ENCODE results near the gene UTP20. TPM values are rescaled to one million over a fixed set of nuclear protein-coding genes. Genes with fewer than 3 reads are reported as not detected.
A peak's percentile ranks its signal among the peaks of the same experiment; 100 is the strongest.

Gene UTP20
- total RNA-seq: 21.5 and 23.1 TPM in 2 replicates
- 3.4 and 4.6 TPM in 2 replicates for polyA plus RNA-seq
- polyA plus RNA-seq (2011; cell fraction: cytosol; rRNA removed): 6.2 and 6.7 TPM in 2 replicates
- 11.9 and 16.8 TPM in 2 replicates for polyA plus RNA-seq (2011; cell fraction: nucleus; rRNA removed)
- polyA plus RNA-seq (2012): 11.6 and 17.9 TPM in 2 replicates
- polyA minus RNA-seq: 18.1 and 21.8 TPM in 2 replicates
- polyA minus RNA-seq (2011; cell fraction: cytosol; rRNA and poly(A)+ RNA removed): 16.5 TPM
- 21.7 and 35.0 TPM in 2 replicates for polyA minus RNA-seq (2011; cell fraction: nucleus; rRNA and poly(A)+ RNA removed)
- percentile 73 among the genes with signal in this experiment for Bru-seq, nascent RNA
- BruChase-seq, experiment 1, labeled RNA remaining after a 6-hour chase: percentile 77 among the genes with signal in this experiment
- percentile 74 among the genes with signal in this experiment for BruChase-seq, experiment 2, labeled RNA remaining after a 2-hour chase
- long read RNA-seq, full-length matches to known transcripts: 2 of 10 reads
- long read RNA-seq, partial matches to known transcripts: 7 of 10 reads
- long read RNA-seq, other reads (novel, unspliced or antisense): 1 of 10 reads

DNA sequence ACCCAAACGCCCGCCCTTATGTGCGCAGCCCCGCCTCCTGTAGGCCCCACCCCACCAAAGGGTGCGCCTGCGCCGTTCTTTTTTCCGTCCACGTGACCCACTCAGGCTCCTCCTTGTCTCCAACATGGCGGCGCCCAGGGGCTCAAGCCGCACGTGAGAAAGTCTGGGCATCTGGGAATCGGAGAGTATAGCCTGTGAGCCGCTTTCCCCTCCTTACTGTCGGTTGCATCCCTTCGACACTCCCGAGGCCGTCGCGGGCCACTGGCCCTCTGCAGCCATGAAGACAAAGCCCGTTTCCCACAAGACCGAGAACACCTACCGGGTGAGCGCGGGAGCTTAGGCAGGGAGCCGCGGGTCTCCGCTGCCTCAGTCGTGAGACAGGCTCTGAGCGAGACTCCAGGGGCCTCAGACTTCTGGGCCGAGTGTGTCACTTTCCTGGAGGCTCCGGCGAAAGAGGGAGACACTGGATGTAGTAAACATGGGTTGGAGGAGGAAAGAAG is at the start of gene UTP20:
Gene UTP20 (plus strand): TSS at position 100 of the 500 bp plus-strand sequence. CDS start 178 bp downstream, at position 278.
- BruUV-seq (replicated peaks): TSS peak; percentile 55
- peak within 1 kb of the TSS; percentile 87 for H3K9ac ChIP-seq (replicated peaks; ENCODE audit: extremely low read depth, insufficient read depth, low read length)
- peak within 1 kb of the TSS; percentile 59 for H3K27ac ChIP-seq (ENCODE audit: insufficient read depth, low read depth, low read length)
- no peaks in the 10 kb centered on the region for H4K20me1 ChIP-seq (replicated peaks; ENCODE audit: control insufficient read depth, extremely low read depth, insufficient read depth, low read length)
- TF ChIP-seq POLR2A (IDR thresholded peaks at IDR 0.05; ENCODE audit: low read depth, low read length): peak; percentile 61
- no peak for TF ChIP-seq EZH2 (IDR thresholded peaks at IDR 0.05; ENCODE audit: borderline replicate concordance, low read depth, low read length, severe bottlenecking)
- TF ChIP-seq POLR2AphosphoS5 (IDR thresholded peaks at IDR 0.05; ENCODE audit: insufficient read depth, low read depth, low read length): peak; percentile 51
- TF ChIP-seq, protein P1, sequence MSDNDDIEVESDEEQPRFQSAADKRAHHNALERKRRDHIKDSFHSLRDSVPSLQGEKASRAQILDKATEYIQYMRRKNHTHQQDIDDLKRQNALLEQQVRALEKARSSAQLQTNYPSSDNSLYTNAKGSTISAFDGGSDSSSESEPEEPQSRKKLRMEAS (IDR thresholded peaks at IDR 0.05; ENCODE audit: insufficient read depth, insufficient read length): peak; percentile 99
- peak within 1 kb of the TSS; percentile 98 for H3K4me2 ChIP-seq (ENCODE audit: insufficient read depth, low read length)
- H3K9me1 ChIP-seq (replicated peaks; ENCODE audit: control insufficient read depth, extremely low read depth, insufficient read depth, low read length): no peaks in the 10 kb centered on the region
- H3K36me3 ChIP-seq (ENCODE audit: control insufficient read depth in 2 of 2, extremely low read depth in 1 of 2, insufficient read depth in 2 of 2, low read length in 2 of 2): no peaks in the 10 kb centered on the region
- dilution Hi-C loops (cut with MboI; ENCODE audit: extremely low pct_ligation_motif_present, low sequenced_read_pairs) (no loop called here), intact Hi-C loops (cut with micrococcal nuclease) (loop anchor here (1.0 to 10.0 kb wide), 3 partner anchors 127 to 452 kb away; partner anchors contain the start of gene ARL1)
- H3K4me3 ChIP-seq (replicated peaks in 1 of 3; ENCODE audit: insufficient read depth in 1 of 3, low read depth in 1 of 3, low read length in 3 of 3): peak within 1 kb of the TSS; percentile 74 to 99 (median 95)
- peak within 1 kb of the TSS; percentile 99 for H2AFZ ChIP-seq (ENCODE audit: low read depth, low read length)
- peaks cover 10 to 11% of the 10 kb centered on the region in 2 experiments for H3K27me3 ChIP-seq (ENCODE audit: control insufficient read depth in 2 of 2, insufficient read depth in 2 of 2, low read length in 2 of 2)
- FAIRE-seq (peak; percentile 97), DNase-seq (ENCODE audit: low read depth, low spot score) (peak; percentile 94)
- ChIA-PET POLR2A (interaction anchor here (0.9 kb wide), 1 partner anchor 686 kb away, joined by 3 read pairs; no protein-coding TSS in a partner anchor), CTCF (interaction anchor here (1.5 to 2.0 kb wide), 2 partner anchors 44 to 453 kb away, joined by 6 to 9 read pairs; no protein-coding TSS in a partner anchor)
- peaks cover 14% of the 10 kb centered on the region for H3K79me2 ChIP-seq (ENCODE audit: control insufficient read depth, insufficient read depth, low read length)
- peaks cover 7% of the 10 kb centered on the region for H3K4me1 ChIP-seq (ENCODE audit: control insufficient read depth, extremely low read depth, insufficient read depth, low read length)
- no peaks in the 10 kb centered on the region for H3K9me3 ChIP-seq (replicated peaks; ENCODE audit: control insufficient read depth, insufficient read depth, low read length)

DNA sequence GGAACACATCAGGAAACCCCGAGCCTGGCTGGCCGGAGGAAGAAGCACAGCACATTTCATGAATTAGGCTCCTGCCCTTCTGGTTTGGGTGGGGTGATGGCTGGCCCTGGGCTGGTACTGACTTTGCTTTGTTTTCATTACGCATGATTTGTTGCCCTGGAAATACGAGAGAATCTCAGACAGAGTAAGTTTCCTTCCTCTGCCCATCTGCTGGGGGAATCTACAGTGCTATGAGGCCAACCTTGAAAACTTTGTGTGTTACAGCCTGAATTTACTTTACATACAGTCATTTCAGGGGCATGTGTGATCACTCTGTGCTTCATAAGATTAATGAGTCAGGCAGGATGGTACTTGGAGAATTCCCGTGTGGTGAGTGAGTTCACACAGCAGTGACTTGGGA is 49.4 kb upstream of the UTP20 start:
- Histone ChIP-seq H3K4me2 (ENCODE audit: insufficient read depth, low read length) (no peak overlapping the region), H3K27ac (ENCODE audit: insufficient read depth, low read depth, low read length) (no peak overlapping the region), H3K9me3 (replicated peaks; ENCODE audit: control insufficient read depth, insufficient read depth, low read length) (no peaks in the 10 kb centered on the region), H3K4me1 (ENCODE audit: control insufficient read depth, extremely low read depth, insufficient read depth, low read length) (no peaks in the 10 kb centered on the region), H3K9ac (replicated peaks; ENCODE audit: extremely low read depth, insufficient read depth, low read length) (no peak overlapping the region), H3K4me3 (replicated peaks in 1 of 3; ENCODE audit: insufficient read depth in 1 of 3, low read depth in 1 of 3, low read length in 3 of 3) (no peak overlapping the region), H3K79me2 (ENCODE audit: control insufficient read depth, insufficient read depth, low read length) (no peaks in the 10 kb centered on the region), H3K36me3 (ENCODE audit: control insufficient read depth in 2 of 2, extremely low read depth in 1 of 2, insufficient read depth in 2 of 2, low read length in 2 of 2) (no peaks in the 10 kb centered on the region), H4K20me1 (replicated peaks; ENCODE audit: control insufficient read depth, extremely low read depth, insufficient read depth, low read length) (no peaks in the 10 kb centered on the region), H3K27me3 (ENCODE audit: control insufficient read depth in 2 of 2, insufficient read depth in 2 of 2, low read length in 2 of 2) (no peaks in the 10 kb centered on the region), H3K9me1 (replicated peaks; ENCODE audit: control insufficient read depth, extremely low read depth, insufficient read depth, low read length) (no peaks in the 10 kb centered on the region), H2AFZ (ENCODE audit: low read depth, low read length) (no peak overlapping the region)
- TF ChIP-seq EZH2 (IDR thresholded peaks at IDR 0.05; ENCODE audit: borderline replicate concordance, low read depth, low read length, severe bottlenecking) (no peak), MYC (IDR thresholded peaks at IDR 0.05; ENCODE audit: low read depth, low read length) (no peak), GATA2 (IDR thresholded peaks at IDR 0.05; ENCODE audit: insufficient read depth, insufficient read length, low read depth, low read length) (no peak), CTCF (IDR thresholded peaks at IDR 0.05; ENCODE audit: extremely low read depth in 1 of 2, insufficient read depth in 1 of 2, low read depth in 1 of 2, low read length in 2 of 2) (no peak)
- dilution Hi-C loops (cut with MboI; ENCODE audit: extremely low pct_ligation_motif_present, low sequenced_read_pairs): no loop called here
- ChIA-PET POLR2A (no interaction called here), CTCF (no interaction called here)
- FAIRE-seq (no peak), DNase-seq (ENCODE audit: low read depth, low spot score) (no peak)
- intact Hi-C loops (cut with micrococcal nuclease): no loop called here
- BruUV-seq (replicated peaks): no TSS peak

All from endothelial cell of umbilical vein (primary cell).